ENCODE data around the gene PHF14.
A peak's percentile ranks its signal among the peaks of the same experiment; 100 is the strongest.

The PHF14 gene

DNA sequence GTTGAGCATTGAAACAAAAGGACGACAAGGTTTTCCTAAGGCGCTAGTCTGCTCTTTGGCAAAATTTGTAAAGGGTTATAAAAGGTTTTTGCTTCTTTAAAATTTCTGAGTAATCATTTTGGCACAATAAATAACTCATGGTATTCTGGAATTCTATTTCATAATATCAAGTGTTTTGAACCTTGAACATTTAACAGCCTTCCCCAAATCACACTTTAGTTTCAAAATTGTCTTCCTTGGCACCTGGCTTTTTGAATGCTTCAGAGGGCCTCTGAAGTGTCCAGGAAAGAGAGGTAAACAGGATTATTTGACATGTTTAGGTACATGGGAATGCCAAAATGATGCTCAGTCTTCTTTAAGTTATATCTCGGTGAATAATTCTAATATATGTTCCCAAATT, 220.8 kb downstream of the PHF14 start:
- no peak for TF ChIP-seq GATA2 (IDR thresholded peaks at IDR 0.05; ENCODE audit: low read depth, low read length)
- no peak for TF ChIP-seq GATA3 (IDR thresholded peaks at IDR 0.05; ENCODE audit: low read depth, low read length)

DNA sequence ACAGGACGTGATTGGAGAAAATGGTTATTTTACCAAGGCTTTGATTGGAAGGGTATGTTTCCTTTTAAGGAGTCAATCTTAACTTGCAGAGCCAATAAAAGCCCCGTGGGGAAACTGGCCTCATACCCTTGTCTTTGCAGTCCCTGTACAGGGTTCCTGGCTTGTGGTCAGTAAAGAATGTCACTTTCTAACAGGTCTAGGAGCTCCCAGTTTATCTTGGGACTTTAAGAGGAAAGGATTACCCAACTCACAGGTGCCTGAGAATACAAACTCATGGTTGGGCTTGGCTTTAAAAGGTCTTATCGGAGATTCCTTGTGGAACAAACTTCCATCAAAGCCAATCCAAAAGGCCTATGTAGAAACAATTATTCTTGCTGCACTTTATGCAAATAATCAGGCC, 221.8 kb downstream of the PHF14 start:
- TF ChIP-seq GATA3 (IDR thresholded peaks at IDR 0.05; ENCODE audit: low read depth, low read length) = no peak
- no peak for TF ChIP-seq GATA2 (IDR thresholded peaks at IDR 0.05; ENCODE audit: low read depth, low read length)

DNA sequence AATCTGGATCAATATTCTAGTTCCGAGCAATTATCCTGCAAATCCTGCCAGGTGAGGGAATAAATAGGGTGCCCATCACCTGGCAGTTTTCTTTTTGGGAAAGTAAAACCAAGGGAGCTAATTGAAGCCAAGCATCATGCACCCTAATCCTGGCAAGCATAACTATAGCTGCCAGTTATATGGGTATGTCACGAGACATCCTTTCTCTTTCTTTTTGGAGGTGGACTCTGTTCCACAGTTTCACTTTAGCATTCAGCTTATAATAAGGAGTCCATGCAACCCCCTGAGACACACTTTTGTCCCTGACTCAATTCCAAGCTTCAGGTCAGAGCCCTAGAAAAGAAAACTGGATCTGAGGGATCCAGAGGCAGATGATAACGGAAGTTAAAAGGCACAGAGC, 222.5 kb downstream of the PHF14 start:
- no peak for TF ChIP-seq GATA3 (IDR thresholded peaks at IDR 0.05; ENCODE audit: low read depth, low read length)
- no peak for TF ChIP-seq GATA2 (IDR thresholded peaks at IDR 0.05; ENCODE audit: low read depth, low read length)

DNA sequence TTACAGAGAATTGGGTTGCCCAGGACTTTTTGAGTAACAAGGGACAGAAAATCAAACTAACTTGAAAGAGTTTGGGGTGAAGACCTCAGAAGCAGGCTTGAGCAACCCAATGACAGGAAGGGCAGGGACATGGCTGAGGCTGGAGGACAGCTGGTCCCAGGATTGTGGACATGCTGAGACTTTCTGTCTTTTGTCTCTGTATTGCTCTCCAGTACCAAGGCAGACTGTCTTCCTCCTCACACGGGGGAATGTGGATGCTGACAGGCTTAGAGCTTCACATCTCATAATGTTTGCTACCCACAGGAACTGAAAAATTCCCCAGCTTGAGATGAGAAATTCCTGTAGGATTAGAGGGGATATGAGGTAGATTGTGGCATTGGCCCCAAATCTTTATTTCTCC, 229.6 kb downstream of the PHF14 start:
- TF ChIP-seq GATA3 (IDR thresholded peaks at IDR 0.05; ENCODE audit: low read depth, low read length) = no peak
- TF ChIP-seq GATA2 (IDR thresholded peaks at IDR 0.05; ENCODE audit: low read depth, low read length) = no peak

DNA sequence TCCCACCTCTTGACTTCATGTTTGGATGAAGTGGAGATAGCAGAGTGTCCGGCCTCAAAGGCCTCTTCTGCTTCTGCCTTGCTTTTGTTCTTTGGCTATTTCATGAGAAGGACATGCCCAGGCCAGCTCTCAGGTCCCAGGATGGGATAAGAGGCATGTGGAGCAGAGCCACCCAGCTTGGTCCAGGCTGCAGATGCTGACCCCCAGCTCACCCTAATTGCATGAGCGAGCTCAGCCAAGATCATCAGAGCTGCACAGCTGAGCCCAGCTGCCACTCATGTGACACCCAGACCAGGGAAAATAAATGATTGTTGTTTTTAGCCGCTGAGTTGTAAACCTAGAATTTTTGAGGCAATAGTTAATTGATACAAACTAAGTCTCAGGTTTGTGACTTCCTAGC, 230.0 kb downstream of the PHF14 start:
- TF ChIP-seq GATA3 (IDR thresholded peaks at IDR 0.05; ENCODE audit: low read depth, low read length) = no peak
- no peak for TF ChIP-seq GATA2 (IDR thresholded peaks at IDR 0.05; ENCODE audit: low read depth, low read length)

DNA sequence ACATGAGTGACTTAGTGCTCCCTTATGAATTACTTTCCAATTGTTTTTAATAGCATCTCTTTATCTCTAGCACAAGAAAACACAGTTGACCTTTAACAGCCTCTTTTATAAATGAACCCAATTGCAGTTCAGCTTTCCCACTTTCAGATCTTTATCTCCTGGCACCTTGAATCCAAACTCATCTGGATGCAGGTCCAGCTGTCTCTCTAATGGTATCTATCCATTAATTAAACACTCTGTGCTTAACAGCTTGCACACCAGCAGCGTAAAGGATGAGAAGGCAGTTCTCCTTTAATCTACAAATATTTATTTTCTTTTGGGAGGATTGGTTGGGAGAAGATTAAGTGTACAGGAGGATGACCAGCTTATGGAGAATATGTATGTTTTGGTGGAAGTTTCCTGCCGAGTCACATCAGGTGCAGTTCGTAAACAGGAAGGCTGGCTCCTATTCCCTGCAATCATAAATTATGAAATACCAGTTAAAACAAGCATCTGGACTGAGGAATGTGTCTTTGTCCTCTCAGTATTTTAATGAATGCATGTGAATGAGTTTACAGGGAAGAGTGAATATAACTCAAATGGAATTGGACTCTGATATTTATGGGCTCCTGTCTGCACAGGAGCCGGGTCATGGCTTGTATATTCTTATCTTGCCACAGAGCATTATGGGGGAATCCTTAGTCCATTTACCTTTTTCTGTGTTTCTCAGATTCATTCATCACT, 232.7 kb downstream of the PHF14 start:
- TF ChIP-seq GATA3 (IDR thresholded peaks at IDR 0.05; ENCODE audit: low read depth, low read length) (peak; percentile 67), GATA2 (IDR thresholded peaks at IDR 0.05; ENCODE audit: low read depth, low read length) (peak; percentile 70)

DNA sequence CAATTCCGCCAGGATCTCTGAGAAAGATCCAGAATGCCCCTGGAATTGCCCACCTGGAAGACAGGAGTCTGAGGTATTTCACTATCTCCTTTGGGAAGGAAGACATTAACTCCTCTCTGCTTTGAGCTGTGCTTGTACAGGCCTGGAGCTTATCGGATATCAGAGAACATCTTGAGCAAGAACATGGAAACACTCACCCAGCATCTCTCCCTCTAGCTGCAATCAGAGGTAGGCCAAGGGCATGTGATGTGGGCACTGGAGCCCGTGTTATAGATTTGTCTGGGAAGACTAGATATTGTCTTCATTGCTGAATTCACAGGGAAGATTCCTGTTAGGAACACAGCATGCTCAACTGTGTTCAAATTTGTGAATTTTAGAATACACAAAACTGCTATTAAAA, 233.9 kb downstream of the PHF14 start:
- TF ChIP-seq GATA2 (IDR thresholded peaks at IDR 0.05; ENCODE audit: low read depth, low read length) (no peak), GATA3 (IDR thresholded peaks at IDR 0.05; ENCODE audit: low read depth, low read length) (no peak)

DNA sequence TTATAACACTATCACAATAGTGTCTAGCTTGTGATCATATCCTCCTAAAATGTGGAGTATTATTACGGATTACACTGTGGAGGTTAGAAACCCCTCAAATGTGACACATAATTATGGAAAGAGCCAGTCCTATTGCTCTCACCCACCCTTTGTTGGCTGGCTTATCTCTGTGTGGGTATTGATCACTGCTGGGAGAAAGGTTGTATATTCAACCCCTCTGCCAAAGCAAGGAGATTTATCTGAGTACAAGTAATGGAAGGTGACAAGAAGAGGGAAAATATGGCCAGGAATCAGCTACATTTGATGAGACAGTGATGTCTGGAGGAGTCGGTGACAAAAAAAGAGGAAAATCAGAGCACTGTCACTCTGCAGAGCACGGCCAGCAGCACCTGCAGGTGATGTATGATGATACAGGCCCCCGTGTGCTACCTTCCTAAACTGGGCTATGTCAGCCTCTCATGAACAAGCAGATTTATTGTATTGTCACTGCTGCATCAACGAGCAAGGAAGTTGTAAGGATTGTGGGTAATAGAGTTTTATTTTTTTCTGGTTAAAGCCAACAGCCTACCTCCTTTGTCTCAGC, 235.3 kb downstream of the PHF14 start:
- TF ChIP-seq GATA3 (IDR thresholded peaks at IDR 0.05; ENCODE audit: low read depth, low read length) (no peak), GATA2 (IDR thresholded peaks at IDR 0.05; ENCODE audit: low read depth, low read length) (no peak)

DNA sequence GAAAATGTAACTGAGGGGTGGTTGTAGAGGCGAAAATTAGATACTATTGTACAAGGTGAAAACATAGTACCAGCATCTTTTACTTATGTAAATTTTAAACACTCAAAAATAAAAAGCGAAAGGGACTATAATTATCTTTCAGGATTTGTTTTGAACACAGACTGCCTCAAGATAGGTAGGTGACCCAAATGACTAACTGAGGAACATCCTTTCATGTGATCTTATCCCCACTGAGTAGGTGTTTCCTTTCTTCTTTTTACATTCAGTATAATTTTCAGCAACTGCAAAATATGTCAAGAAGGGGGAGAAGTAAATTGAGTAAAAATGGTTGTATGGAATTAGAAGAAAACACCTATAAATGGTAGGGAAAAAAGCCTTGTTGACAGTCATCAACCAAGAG, 236.7 kb downstream of the PHF14 start:
- TF ChIP-seq GATA3 (IDR thresholded peaks at IDR 0.05; ENCODE audit: low read depth, low read length) = no peak

DNA sequence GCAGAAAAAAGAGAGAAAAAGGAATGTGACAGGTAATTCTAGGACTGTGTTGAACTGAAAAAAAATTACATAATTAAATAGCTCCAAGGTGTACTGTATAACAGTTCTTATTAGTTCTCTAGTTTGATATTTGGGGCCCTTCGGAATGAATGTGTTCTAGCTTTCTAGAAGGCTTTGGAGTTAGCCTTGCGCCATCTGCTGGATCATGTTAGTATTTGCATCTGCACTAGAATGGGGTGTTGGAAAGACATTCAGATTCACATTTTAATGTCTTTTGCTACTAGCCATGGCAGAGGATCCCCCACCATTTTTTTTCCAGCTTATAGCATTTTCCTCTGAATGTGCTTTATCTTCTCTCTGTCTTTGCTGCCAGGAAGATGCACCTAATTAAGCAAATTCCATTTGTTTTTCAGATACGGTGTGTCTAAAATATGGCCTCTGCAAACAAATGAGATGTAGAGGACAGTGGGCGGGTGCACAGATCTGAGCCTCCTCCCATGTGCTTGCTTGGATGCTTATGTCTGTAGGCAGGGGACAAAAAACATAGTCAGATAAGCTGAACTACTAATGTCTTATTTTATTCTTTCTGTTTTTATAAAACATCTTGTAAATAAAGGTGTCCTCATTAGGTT, 238.5 kb downstream of the PHF14 start:
- TF ChIP-seq GATA3 (IDR thresholded peaks at IDR 0.05; ENCODE audit: low read depth, low read length) (no peak), GATA2 (IDR thresholded peaks at IDR 0.05; ENCODE audit: low read depth, low read length) (no peak)

DNA sequence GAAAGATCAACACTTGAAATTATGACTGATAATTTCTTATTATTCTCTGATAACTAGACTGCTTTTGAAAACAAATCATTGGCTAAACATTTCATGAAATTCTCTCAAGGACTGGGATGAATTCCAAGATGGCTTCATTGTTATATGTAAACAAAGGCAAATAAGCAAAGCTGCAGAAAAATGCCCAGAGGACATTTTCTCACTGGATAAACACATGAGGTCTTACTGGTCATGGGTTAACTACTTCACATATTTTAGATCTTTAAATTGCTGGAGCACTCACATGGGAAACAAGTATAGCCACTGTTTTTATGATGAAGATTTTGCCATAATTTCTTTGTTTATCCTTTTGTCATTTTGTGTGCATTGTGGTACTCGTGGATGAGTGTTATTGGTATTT, 239.1 kb downstream of the PHF14 start:
- no peak for TF ChIP-seq GATA3 (IDR thresholded peaks at IDR 0.05; ENCODE audit: low read depth, low read length)
- TF ChIP-seq GATA2 (IDR thresholded peaks at IDR 0.05; ENCODE audit: low read depth, low read length) = no peak

DNA sequence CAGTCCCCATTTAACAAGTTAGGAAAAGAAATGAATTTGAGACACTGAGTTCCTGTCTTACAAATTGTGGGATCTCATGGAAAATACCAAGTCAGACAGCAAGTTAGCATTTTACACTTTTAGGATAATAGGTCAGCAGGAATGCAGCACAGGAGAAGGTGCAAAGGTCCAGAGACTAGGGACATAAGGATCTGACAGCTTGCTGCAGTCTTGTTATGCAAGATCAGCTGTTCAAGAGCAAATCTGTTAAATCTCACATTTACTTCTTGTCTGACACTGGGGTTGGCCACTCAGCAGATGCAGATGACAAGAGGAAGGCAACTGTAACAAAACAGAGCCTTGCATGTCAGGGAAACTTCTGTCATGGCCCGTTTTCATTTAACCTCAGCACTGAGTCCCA, 239.6 kb downstream of the PHF14 start:
- TF ChIP-seq GATA3 (IDR thresholded peaks at IDR 0.05; ENCODE audit: low read depth, low read length) = no peak
- TF ChIP-seq GATA2 (IDR thresholded peaks at IDR 0.05; ENCODE audit: low read depth, low read length) = no peak

DNA sequence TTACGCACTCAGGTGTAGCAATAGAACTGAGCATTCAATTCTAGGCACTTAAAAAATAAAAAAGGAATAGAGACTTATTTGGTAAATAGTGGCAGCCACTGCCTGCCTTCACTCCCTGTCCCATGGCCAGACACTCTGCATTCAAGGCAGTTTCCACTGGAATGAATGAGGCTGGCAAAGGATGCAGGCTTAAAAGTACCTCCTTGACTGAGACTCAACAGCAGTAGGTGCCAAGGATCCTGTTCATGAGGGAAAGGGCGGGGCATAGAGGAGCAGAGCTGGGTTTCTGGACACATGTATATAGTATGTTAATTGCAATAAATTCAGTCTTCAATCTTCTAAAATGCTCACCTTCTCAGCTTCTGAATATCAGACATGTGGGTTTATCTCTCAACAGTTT, 242.6 kb downstream of the PHF14 start:
- TF ChIP-seq GATA3 (IDR thresholded peaks at IDR 0.05; ENCODE audit: low read depth, low read length) (no peak), GATA2 (IDR thresholded peaks at IDR 0.05; ENCODE audit: low read depth, low read length) (no peak)

DNA sequence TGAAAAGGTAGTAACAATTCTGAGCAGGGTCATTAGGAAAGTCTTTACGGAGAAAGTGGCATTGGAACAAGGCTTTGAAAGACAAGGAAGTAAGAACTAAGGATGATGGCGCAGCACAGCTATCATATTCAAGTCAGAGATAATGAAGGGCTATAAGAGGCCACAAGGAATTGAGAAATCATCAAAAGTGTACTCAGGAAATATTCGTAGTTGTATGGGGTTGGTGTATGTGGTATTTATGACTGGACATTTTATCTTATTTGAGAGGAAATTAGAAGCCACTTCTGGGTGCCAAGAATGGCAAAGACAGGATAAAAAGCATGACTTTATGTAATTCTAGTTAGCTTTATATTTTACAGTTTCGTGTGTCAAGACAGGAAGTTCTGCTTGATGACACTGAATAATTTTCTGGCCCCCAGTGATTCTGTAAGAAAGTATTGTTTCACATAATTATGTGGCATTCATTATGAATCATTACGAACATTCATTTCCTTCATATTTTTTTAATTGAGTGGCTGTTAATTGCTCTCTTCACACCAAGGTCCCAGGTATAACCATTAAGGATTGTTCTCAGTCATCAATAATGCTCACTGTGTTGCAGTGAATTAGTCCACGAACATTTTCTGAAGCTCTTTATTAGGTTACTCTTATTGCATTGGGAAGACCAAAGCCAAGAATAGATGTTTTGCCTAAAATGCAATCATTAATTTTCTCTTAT, 244.3 kb downstream of the PHF14 start:
- no peak for TF ChIP-seq GATA2 (IDR thresholded peaks at IDR 0.05; ENCODE audit: low read depth, low read length)
- TF ChIP-seq GATA3 (IDR thresholded peaks at IDR 0.05; ENCODE audit: low read depth, low read length) = no peak
